Heart right ventricle (tissue), 16 donors: ENCODE data around the gene ARHGAP1. TPM values are rescaled to one million over a fixed set of nuclear protein-coding genes. Genes with fewer than 3 reads are reported as not detected.

Experiments used
- ATAC-seq, 8 donors: fragments of 200-7000 bp; cut with Tn5 transposase; one replicate each; pipeline ENCODE4 v1.9.1; 2020; ENCODE audit warnings: mild to moderate bottlenecking in 8 of 8, moderate library complexity in 8 of 8, moderate number of reproducible peaks in 1 of 8
- DNase-seq, 2 donors: peaks; one replicate each; pipeline ENCODE4 v3.0.0-alpha.2; 2020
- H3K27ac ChIP-seq, 10 donors: fragments of 200-600 bp; sonication (generic) in 2 of 10; one replicate each; pipeline versions ENCODE4 v1.5.0 to v1.8.0; 2020 to 2022; ENCODE audit warnings: mild to moderate bottlenecking in 3 of 10
- H3K27me3 ChIP-seq, 7 donors: fragments of 200-600 bp; one replicate each; pipeline ENCODE4 v1.8.0; 2021 to 2022; ENCODE audit warnings: mild to moderate bottlenecking in 2 of 7
- H3K36me3 ChIP-seq, 9 donors: fragments of 200-600 bp; sonication (generic) in 1 of 9; one replicate each; pipeline versions ENCODE4 v1.5.0 to v1.8.0; 2020 to 2022; ENCODE audit warnings: mild to moderate bottlenecking in 2 of 9
- H3K4me1 ChIP-seq, 9 donors: fragments of 200-600 bp; sonication (generic) in 1 of 9; one replicate each; pipeline versions ENCODE4 v1.5.0 to v1.8.0; 2020 to 2022; ENCODE audit warnings: mild to moderate bottlenecking in 4 of 9
- H3K4me3 ChIP-seq, 10 donors: fragments of 200-600 bp; sonication (generic) in 2 of 10; one replicate each; pipeline versions ENCODE4 v1.5.0 to v1.8.0; 2020 to 2022; ENCODE audit warnings: mild to moderate bottlenecking in 7 of 10, moderate library complexity in 2 of 10
- H3K9me3 ChIP-seq, 11 donors: fragments of 200-600 bp in 10 of 11; sonication (generic) in 2 of 11; one replicate each; pipeline versions ENCODE4 v1.5.0 to v1.8.0; 2013 to 2022; ENCODE audit warnings: mild to moderate bottlenecking in 2 of 11, control low read depth in 1 of 11, moderate library complexity in 1 of 11
- CTCF ChIP-seq, 9 donors: fragments of 200-600 bp; sonication (generic) in 2 of 9; IDR thresholded peaks; one replicate each; pipeline versions ENCODE4 v1.5.0 to v1.8.0; 2021 to 2022; ENCODE audit warnings: antibody characterized with exemption in 9 of 9, mild to moderate bottlenecking in 5 of 9, moderate library complexity in 1 of 9
- WGBS, 2 donors: extraction: QIAGEN DNeasy Blood & Tissue Kit; methylation state at CpG; one replicate each; pipeline ENCODE4 v1.1.7; 2013; ENCODE audit warnings: inconsistent platforms in 1 of 2; 5-methylcytosine and 5-hydroxymethylcytosine counted together
- intact Hi-C, 10 donors: fragments of 100-400 bp; cut with DNase I; formaldehyde crosslinking; loops; one replicate each; pipeline versions ENCODE4 v1.11.1 to v1.14.2; 2022
- polyA plus RNA-seq, 2 donors: library from polyadenylated mRNA; stranded (reverse); fragments of 200-250 nt; gene quantifications; one replicate each; pipeline ENCODE4 v1.2.3, GENCODE V29; 2013
- total RNA-seq, 10 donors: library from RNA; stranded (reverse); fragmentation: NEBNext Ultra II Directional in 3 of 10; extraction: Animal tissue kit (Norgen Biotek cat#: 25700) in 3 of 10; gene quantifications; one replicate each; pipeline versions ENCODE4 v1.2.1 to v1.2.4, GENCODE V29; 2021 to 2023
- donor health status: Arrhythmogenic right ventricular cardiomyopathy.
- donor health status: ischemic (EF 13 %, LVEDD 7.1; RV severe dilation, severe dysfunction).
- donor health status: healthy with polysubstance abuse.
- donor health status: DM: no; HTN: yes; CAD: no.
- donor health status: DM: no; HTN: no; CAD: no.
- donor health status: ischemic (EF 25% LVEDD 6.9; RV normal size, moderate dysfunction).
- donor health status: ischemic (EF 25% LVEDD 5.7; RV mildly dilated, moderate dysfunction).
- donor health status: healthy.
- donor health status: DM: yes; HTN: yes; CAD: no.
- donor health status: Ischemic cardiomyopathy.
- donor health status: ischemic (EF 35%, LVEDD 5.7; RV mildly dilated, moderate dysfunction).
- donor health status: nonischemic (EF 11% LVEDD 7.7; RV severe dilation, severe dysfunction).
- donor health status: DM: yes; HTN: yes; CAD: no.
- donor health status: PGD.
- donor health status: ischemic (EF 29% LVEDD 5.4; RV normal size, mild dysfunction).
- donor health status: nonischemic (EF 23%, LVEDD 6.1; RV moderate dilation, normal function).

Gene ARHGAP1
- total and polyA plus RNA-seq, 12 donors, result 28.4 to 268 (median 124) TPM

- TF ChIP-seq CTCF (IDR thresholded peaks at IDR 0.05), result no peak
These were observed 37.3 kb upstream of the ARHGAP1 start for GRCh38 chr11:46737699-46738098.

GRCh38 chr11:46736615-46737014 is 36.2 kb upstream of the ARHGAP1 start:
- TF ChIP-seq CTCF (IDR thresholded peaks at IDR 0.05), result no peak
- DNase-seq (no peak), ATAC-seq (no peak)
- Histone ChIP-seq H3K27me3 (no peaks in the 10 kb centered on the region), H3K36me3 (peaks cover 0 to 11% (median 0%) of the 10 kb centered on the region in 9 donors), H3K4me1 (peaks cover 0 to under 1% (median 0%) of the 10 kb centered on the region in 9 donors), H3K4me3 (no peak overlapping the region), H3K9me3 (no peaks in the 10 kb centered on the region), H3K27ac (no peak overlapping the region)
- 60 to 65% methylated on average over 5 of the region's 5 CpGs for WGBS, 2 donors
- intact Hi-C loops, result no loop called here

More at GRCh38 chr11:46737699-46738098, 37.3 kb upstream of the ARHGAP1 start:
- intact Hi-C loops, result no loop called here
- H3K4me1 ChIP-seq, result peaks cover 0 to 5% (median 0%) of the 10 kb centered on the region in 9 donors
- no peaks in the 10 kb centered on the region for H3K27me3 ChIP-seq
- H3K36me3 ChIP-seq, result peaks cover 0 to 22% (median 1%) of the 10 kb centered on the region in 9 donors
- 91 to 94% methylated on average over 11 of the region's 11 CpGs for WGBS, 2 donors
- DNase-seq (no peak), ATAC-seq (no peak)
- H3K27ac ChIP-seq, result no peak overlapping the region
- H3K9me3 ChIP-seq, result no peaks in the 10 kb centered on the region
- H3K4me3 ChIP-seq, result no peak overlapping the region

- no peaks in the 10 kb centered on the region for H3K27me3 ChIP-seq
- no peak for TF ChIP-seq CTCF (IDR thresholded peaks at IDR 0.05)
- WGBS, 2 donors, result 95% methylated on average over 7 of the region's 7 CpGs
- H3K27ac ChIP-seq, result no peak overlapping the region
- no peak for ATAC-seq
- intact Hi-C loops, result no loop called here
- DNase-seq, result no peak
- peaks cover 0 to 6% (median 0%) of the 10 kb centered on the region in 9 donors for H3K36me3 ChIP-seq
- no peaks in the 10 kb centered on the region for H3K9me3 ChIP-seq
- H3K4me1 ChIP-seq, result no peaks in the 10 kb centered on the region
- no peak overlapping the region for H3K4me3 ChIP-seq
These were observed 35.7 kb upstream of the ARHGAP1 start for GRCh38 chr11:46736146-46736545.

GRCh38 chr11:46733234-46733633 is 32.8 kb upstream of the ARHGAP1 start:
- WGBS, 2 donors, result 84% methylated on average over 1 of the region's 1 CpG
- Histone ChIP-seq H3K9me3 (no peaks in the 10 kb centered on the region), H3K27ac (no peak overlapping the region), H3K27me3 (no peaks in the 10 kb centered on the region), H3K4me3 (no peak overlapping the region), H3K4me1 (no peaks in the 10 kb centered on the region), H3K36me3 (no peaks in the 10 kb centered on the region)
- ATAC-seq (no peak), DNase-seq (no peak)
- no peak for TF ChIP-seq CTCF (IDR thresholded peaks at IDR 0.05)
- intact Hi-C loops, result no loop called here
